K562 (cell line): ENCODE measurements around the gene GPR107. TPM values are rescaled to one million over a fixed set of nuclear protein-coding genes. Genes with fewer than 3 reads are reported as not detected.

Source experiments
- CBX8 ChIP-seq: fragments of 200-600 bp; sonication (generic); IDR thresholded peaks from 2 replicates; pipeline ENCODE4 v1.6.1; 2012; ENCODE audit warnings: borderline replicate concordance, mixed run types, low read depth, mild to moderate bottlenecking, moderate library complexity, mixed read lengths, low read length, control low read depth, inconsistent platforms; ENCODE audit not compliant: poor library complexity, severe bottlenecking; ENCODE audit errors: extremely low read depth
- CCAR2 ChIP-seq: fragments of 200-400 bp; formaldehyde crosslinking; IDR thresholded peaks from 2 replicates; pipeline ENCODE4 v1.6.1; 2017; ENCODE audit warnings: mild to moderate bottlenecking, low read depth, low read length
- CEBPB ChIP-seq: fragments of 450-650 bp; IDR thresholded peaks from 2 replicates; pipeline ENCODE4 v1.6.1; 2016; ENCODE audit warnings: missing genetic modification characterization, missing compliant biosample characterization
- ERF ChIP-seq: fragments of 450-650 bp; formaldehyde crosslinking; IDR thresholded peaks from 2 replicates; pipeline ENCODE4 v1.4.0; 2020; ENCODE audit warnings: mild to moderate bottlenecking, mixed read lengths
- FOXJ3 ChIP-seq: sonication (generic); formaldehyde crosslinking; IDR thresholded peaks from 2 replicates; pipeline ENCODE4 v1.4.0; 2020; ENCODE audit warnings: mild to moderate bottlenecking, missing genetic modification reagents
- GABPA ChIP-seq: fragments of 200-800 bp; sonication (Bioruptor generic); conservative IDR thresholded peaks from 2 replicates; pipeline ENCODE4 v1.6.1; 2016; ENCODE audit warnings: low read depth, missing genetic modification characterization, missing compliant biosample characterization
- GABPB1 ChIP-seq: sonication (generic); formaldehyde crosslinking; IDR thresholded peaks from 2 replicates; pipeline ENCODE4 v1.8.0; 2022; ENCODE audit warnings: mild to moderate bottlenecking, missing genetic modification reagents
- HNRNPLL ChIP-seq: fragments of 200-400 bp; formaldehyde crosslinking; IDR thresholded peaks from 2 replicates; pipeline ENCODE4 v1.6.1; 2017; ENCODE audit warnings: low read length, low read depth, mild to moderate bottlenecking; ENCODE audit not compliant: poor library complexity, severe bottlenecking
- KLF1 ChIP-seq: fragments of 450-650 bp; IDR thresholded peaks from 2 replicates; pipeline ENCODE4 v1.6.1; 2016; ENCODE audit warnings: missing genetic modification characterization, missing compliant biosample characterization
- PHF20 ChIP-seq: fragments of 450-650 bp; IDR thresholded peaks from 2 replicates; pipeline ENCODE4 v1.6.1; 2018; ENCODE audit not compliant: partially characterized antibody
- RHOXF2B ChIP-seq: fragments of 250-450 bp; sonication (Bioruptor Pico); conservative IDR thresholded peaks from 2 replicates; pipeline ENCODE4 v1.5.1; 2021
- SRF ChIP-seq, 2 experiments: fragments of 250-450, 450-650 bp in 1 of 2; sonication (Bioruptor Pico) in 1 of 2; sonication (generic) in 1 of 2; formaldehyde crosslinking; IDR thresholded peaks; 2 replicates each; pipeline versions ENCODE4 v1.5.0 to v1.5.1; 2020 to 2022; ENCODE audit warnings: mild to moderate bottlenecking in 1 of 2, missing genetic modification reagents in 1 of 2
- TCF7L2 ChIP-seq: fragments of 150-350 bp; IDR thresholded peaks from 2 replicates; pipeline ENCODE4 v1.6.1; 2016; ENCODE audit warnings: low read depth, mild to moderate bottlenecking, low read length, moderate library complexity
- XRCC4 ChIP-seq: IDR thresholded peaks from one replicate; pipeline ENCODE4 v1.6.1; 2011; ENCODE audit not compliant: insufficient read depth, insufficient read length; ENCODE audit errors: extremely low read depth
- ZFX ChIP-seq: sonication (generic); formaldehyde crosslinking; IDR thresholded peaks from 2 replicates; pipeline ENCODE4 v1.8.0; 2022; ENCODE audit warnings: mild to moderate bottlenecking, missing genetic modification reagents, moderate library complexity
- ZNF134 ChIP-seq: fragments of 250-450 bp; sonication (Bioruptor Pico); conservative IDR thresholded peaks from 2 replicates; pipeline ENCODE4 v1.4.0; 2020
- ZNF507 ChIP-seq: conservative IDR thresholded peaks from 2 replicates; pipeline ENCODE4 v1.6.1; 2017; ENCODE audit warnings: missing genetic modification characterization, missing compliant biosample characterization
- polyA plus RNA-seq, 8 experiments: library from polyadenylated mRNA; depleted of rRNA in 4 of 8; stranded (reverse) in 5 of 8; unstranded in 3 of 8; fragments of >200 nt; fragmentation: Nextera tagmentation in 2 of 8; fragmentation: Illumina TruSeq in 1 of 8; extraction: Ambion mirVana in 2 of 8; extraction: Trizol in 1 of 8; gene quantifications; 2 replicates each; pipeline versions ENCODE4 v1.2.1 to v1.2.3, GENCODE V29; 2011 to 2014; ENCODE audit warnings: inconsistent platforms in 1 of 8, missing spikeins in 1 of 8
- total RNA-seq, 7 experiments: library from RNA; depleted of rRNA in 6 of 7; stranded (reverse); fragments of >200 nt in 6 of 7; fragmentation: Illumina TruSeq in 2 of 7; extraction: Trizol in 2 of 7; gene quantifications; 2 replicates each; pipeline versions ENCODE4 v1.2.1 to v1.2.3, GENCODE V29; 2011 to 2021; ENCODE audit warnings: low replicate concordance in 1 of 7
- TF ChIP-seq, protein P1 (sequence below), 2 experiments: IDR thresholded peaks; 2 replicates each; pipeline ENCODE4 v1.6.1; 2012; ENCODE audit warnings: improper control_type of control experiment in 2 of 2, low read depth in 2 of 2, low read length in 2 of 2, borderline replicate concordance in 1 of 2
- TF ChIP-seq, protein P2 (sequence below): fragments of 450-650 bp; formaldehyde crosslinking; conservative IDR thresholded peaks from 2 replicates; pipeline ENCODE4 v1.4.0; 2022; ENCODE audit warnings: mild to moderate bottlenecking, missing genetic modification characterization
- TF ChIP-seq, protein P3 (sequence below): sonication (generic); formaldehyde crosslinking; IDR thresholded peaks from 2 replicates; pipeline ENCODE4 v1.8.0; 2023; ENCODE audit warnings: mild to moderate bottlenecking, missing genetic modification reagents

The GPR107 gene
- total and polyA plus RNA-seq, 9 of the 15 experiments (the other 6 are each of a cell fraction or from before 2014, with no cell fraction given) = 3.2 to 34.6 (median 14.4) TPM

DNA sequence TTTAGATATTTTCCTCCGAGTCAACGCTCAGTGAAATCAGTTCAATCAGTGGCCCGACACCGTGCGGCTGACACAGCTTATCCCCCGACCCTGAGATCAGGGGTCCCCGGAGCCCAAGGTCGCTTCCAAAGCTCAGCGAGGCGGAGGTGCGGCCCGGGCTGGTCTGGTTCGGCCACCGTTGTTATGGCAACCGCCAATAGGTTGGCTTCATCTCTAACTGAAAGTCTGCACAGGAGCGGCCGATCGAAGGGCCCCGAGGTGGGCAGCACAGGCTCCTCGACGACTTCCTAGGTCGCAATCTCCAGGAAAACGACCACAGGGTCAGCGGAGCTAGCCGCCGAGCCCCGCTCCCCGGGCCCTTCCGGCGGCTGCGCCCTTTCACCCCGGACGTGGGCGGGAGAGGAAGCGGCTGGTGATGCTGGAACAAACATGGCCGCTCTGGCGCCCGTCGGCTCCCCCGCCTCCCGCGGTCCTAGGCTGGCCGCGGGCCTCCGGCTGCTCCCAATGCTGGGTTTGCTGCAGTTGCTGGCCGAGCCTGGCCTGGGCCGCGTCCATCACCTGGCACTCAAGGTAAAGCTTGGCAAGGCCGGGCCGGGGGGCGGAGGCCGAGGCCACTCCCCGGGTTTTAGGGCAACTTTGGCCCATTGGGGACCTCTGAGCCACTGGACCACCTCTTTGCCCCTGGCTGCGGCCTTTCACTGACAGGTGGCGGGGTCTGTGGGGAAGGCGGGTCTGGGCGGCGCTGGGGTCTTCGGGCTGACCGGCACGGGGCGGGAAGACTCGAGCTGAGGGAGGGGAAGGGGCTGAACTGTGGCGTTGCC lies at the start of gene GPR107 (continued):
- TF ChIP-seq, protein P1, sequence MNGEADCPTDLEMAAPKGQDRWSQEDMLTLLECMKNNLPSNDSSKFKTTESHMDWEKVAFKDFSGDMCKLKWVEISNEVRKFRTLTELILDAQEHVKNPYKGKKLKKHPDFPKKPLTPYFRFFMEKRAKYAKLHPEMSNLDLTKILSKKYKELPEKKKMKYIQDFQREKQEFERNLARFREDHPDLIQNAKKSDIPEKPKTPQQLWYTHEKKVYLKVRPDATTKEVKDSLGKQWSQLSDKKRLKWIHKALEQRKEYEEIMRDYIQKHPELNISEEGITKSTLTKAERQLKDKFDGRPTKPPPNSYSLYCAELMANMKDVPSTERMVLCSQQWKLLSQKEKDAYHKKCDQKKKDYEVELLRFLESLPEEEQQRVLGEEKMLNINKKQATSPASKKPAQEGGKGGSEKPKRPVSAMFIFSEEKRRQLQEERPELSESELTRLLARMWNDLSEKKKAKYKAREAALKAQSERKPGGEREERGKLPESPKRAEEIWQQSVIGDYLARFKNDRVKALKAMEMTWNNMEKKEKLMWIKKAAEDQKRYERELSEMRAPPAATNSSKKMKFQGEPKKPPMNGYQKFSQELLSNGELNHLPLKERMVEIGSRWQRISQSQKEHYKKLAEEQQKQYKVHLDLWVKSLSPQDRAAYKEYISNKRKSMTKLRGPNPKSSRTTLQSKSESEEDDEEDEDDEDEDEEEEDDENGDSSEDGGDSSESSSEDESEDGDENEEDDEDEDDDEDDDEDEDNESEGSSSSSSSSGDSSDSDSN (IDR thresholded peaks at IDR 0.05; ENCODE audit: borderline replicate concordance in 1 of 2, low read depth in 2 of 2, low read length in 2 of 2) = peak; percentile 27 to 62; a peak in 1 of 4 replicates
- TF ChIP-seq ZFX (CRISPR knock-in tag) = peak; percentile 89
- TF ChIP-seq, protein P2, sequence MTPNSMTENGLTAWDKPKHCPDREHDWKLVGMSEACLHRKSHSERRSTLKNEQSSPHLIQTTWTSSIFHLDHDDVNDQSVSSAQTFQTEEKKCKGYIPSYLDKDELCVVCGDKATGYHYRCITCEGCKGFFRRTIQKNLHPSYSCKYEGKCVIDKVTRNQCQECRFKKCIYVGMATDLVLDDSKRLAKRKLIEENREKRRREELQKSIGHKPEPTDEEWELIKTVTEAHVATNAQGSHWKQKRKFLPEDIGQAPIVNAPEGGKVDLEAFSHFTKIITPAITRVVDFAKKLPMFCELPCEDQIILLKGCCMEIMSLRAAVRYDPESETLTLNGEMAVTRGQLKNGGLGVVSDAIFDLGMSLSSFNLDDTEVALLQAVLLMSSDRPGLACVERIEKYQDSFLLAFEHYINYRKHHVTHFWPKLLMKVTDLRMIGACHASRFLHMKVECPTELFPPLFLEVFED (CRISPR knock-in tag) = no peak
- no peak for TF ChIP-seq FOXJ3 (CRISPR knock-in tag)
- TF ChIP-seq ZNF134 (CRISPR knock-in tag) = no peak
- TF ChIP-seq TCF7L2 = no peak
- no peak for TF ChIP-seq CEBPB (tag)
- TF ChIP-seq, protein P3, sequence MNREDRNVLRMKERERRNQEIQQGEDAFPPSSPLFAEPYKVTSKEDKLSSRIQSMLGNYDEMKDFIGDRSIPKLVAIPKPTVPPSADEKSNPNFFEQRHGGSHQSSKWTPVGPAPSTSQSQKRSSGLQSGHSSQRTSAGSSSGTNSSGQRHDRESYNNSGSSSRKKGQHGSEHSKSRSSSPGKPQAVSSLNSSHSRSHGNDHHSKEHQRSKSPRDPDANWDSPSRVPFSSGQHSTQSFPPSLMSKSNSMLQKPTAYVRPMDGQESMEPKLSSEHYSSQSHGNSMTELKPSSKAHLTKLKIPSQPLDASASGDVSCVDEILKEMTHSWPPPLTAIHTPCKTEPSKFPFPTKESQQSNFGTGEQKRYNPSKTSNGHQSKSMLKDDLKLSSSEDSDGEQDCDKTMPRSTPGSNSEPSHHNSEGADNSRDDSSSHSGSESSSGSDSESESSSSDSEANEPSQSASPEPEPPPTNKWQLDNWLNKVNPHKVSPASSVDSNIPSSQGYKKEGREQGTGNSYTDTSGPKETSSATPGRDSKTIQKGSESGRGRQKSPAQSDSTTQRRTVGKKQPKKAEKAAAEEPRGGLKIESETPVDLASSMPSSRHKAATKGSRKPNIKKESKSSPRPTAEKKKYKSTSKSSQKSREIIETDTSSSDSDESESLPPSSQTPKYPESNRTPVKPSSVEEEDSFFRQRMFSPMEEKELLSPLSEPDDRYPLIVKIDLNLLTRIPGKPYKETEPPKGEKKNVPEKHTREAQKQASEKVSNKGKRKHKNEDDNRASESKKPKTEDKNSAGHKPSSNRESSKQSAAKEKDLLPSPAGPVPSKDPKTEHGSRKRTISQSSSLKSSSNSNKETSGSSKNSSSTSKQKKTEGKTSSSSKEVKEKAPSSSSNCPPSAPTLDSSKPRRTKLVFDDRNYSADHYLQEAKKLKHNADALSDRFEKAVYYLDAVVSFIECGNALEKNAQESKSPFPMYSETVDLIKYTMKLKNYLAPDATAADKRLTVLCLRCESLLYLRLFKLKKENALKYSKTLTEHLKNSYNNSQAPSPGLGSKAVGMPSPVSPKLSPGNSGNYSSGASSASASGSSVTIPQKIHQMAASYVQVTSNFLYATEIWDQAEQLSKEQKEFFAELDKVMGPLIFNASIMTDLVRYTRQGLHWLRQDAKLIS (CRISPR knock-in tag) = no peak
- no peak for TF ChIP-seq ZNF507 (tag)
- no peak for TF ChIP-seq CBX8
- peak; percentile 84 for TF ChIP-seq PHF20
- no peak for TF ChIP-seq CCAR2
- no peak for TF ChIP-seq RHOXF2B
- TF ChIP-seq KLF1 = peak; percentile 50; the same call in 1 of the 2 replicates
- TF ChIP-seq ERF (CRISPR knock-in tag) = no peak
- TF ChIP-seq GABPA = peak; percentile 96
- peak; percentile 85 for TF ChIP-seq GABPB1 (CRISPR knock-in tag)
- no peak for TF ChIP-seq XRCC4
- TF ChIP-seq SRF (CRISPR knock-in tag; IDR thresholded peaks at IDR 0.05) = no peak
- peak; percentile 43 for TF ChIP-seq HNRNPLL
